Peyer's patch (tissue), 4 donors: ENCODE data around the gene STUB1. TPM values are rescaled to one million over a fixed set of nuclear protein-coding genes. Genes with fewer than 3 reads are reported as not detected.

ENCODE experiments used
- DNase-seq, 3 donors: peaks; one replicate each; pipeline ENCODE4 v3.0.0-alpha.2; 2017 to 2019
- H3K27ac ChIP-seq, 4 donors: fragments of 200-600 bp; sonication (generic); one replicate each; pipeline ENCODE4 v1.5.1; 2016 to 2019
- H3K27me3 ChIP-seq, 2 donors: fragments of 200-600 bp; sonication (generic); one replicate each; pipeline ENCODE4 v1.5.1; 2019
- H3K36me3 ChIP-seq, 3 donors: fragments of 200-600 bp; sonication (generic); one replicate each; pipeline ENCODE4 v1.5.1; 2016 to 2019
- H3K4me1 ChIP-seq, 4 donors: fragments of 200-600 bp; sonication (generic); one replicate each; pipeline ENCODE4 v1.5.1; 2016 to 2019
- H3K4me3 ChIP-seq, 4 donors: fragments of 200-600 bp; sonication (generic); 1 replicate in 3 of 4; 2 replicates in 1 of 4; pipeline ENCODE4 v1.5.1; 2016 to 2019; ENCODE audit warnings: mild to moderate bottlenecking in 1 of 4
- H3K9me3 ChIP-seq, 4 donors: fragments of 200-600 bp; sonication (generic); one replicate each; pipeline ENCODE4 v1.5.1; 2016 to 2019; ENCODE audit warnings: mild to moderate bottlenecking in 1 of 4
- CTCF ChIP-seq, 6 experiments: fragments of 450-650 bp in 4 of 6; fragments of 200-600 bp in 2 of 6; sonication (generic) in 1 of 6; IDR thresholded peaks; one replicate each; pipeline ENCODE4 v1.5.1; 2017 to 2019; ENCODE audit warnings: antibody characterized with exemption in 6 of 6, mild to moderate bottlenecking in 3 of 6, moderate library complexity in 1 of 6
- POLR2A ChIP-seq, 2 donors: fragments of 450-650 bp; IDR thresholded peaks; one replicate each; pipeline ENCODE4 v1.5.1; 2017; ENCODE audit warnings: antibody characterized with exemption in 2 of 2, mild to moderate bottlenecking in 2 of 2, moderate library complexity in 2 of 2
- total RNA-seq, 4 donors: library from RNA; depleted of rRNA; stranded (reverse); fragments of >200 nt; gene quantifications; one replicate each; pipeline ENCODE4 v1.1.0, GENCODE V29; 2016

STUB1 gene
- total RNA-seq, 4 donors from 2014 or later = 96.0 to 291 (median 107) TPM

- no peaks in the 10 kb centered on the region for H3K27me3 ChIP-seq
- no peak overlapping the region for H3K27ac ChIP-seq
- no peak overlapping the region for H3K4me3 ChIP-seq
- peaks cover 0 to 38% (median 16%) of the 10 kb centered on the region in 4 donors for H3K4me1 ChIP-seq
- no peak for TF ChIP-seq POLR2A (IDR thresholded peaks at IDR 0.05)
- no peak for TF ChIP-seq CTCF (IDR thresholded peaks at IDR 0.05)
- peaks cover 0 to 20% (median 0%) of the 10 kb centered on the region in 3 donors for H3K36me3 ChIP-seq
- no peak for DNase-seq
- no peaks in the 10 kb centered on the region for H3K9me3 ChIP-seq
Measured at GRCh38 chr16:633336-634050, 46.7 kb upstream of the STUB1 start.

GRCh38 chr16:634051-634670 is 46.0 kb upstream of the STUB1 start:
- no peak overlapping the region for H3K4me3 ChIP-seq

GRCh38 chr16:634996-635395 is 45.2 kb upstream of the STUB1 start:
- Histone ChIP-seq H3K27me3 (no peaks in the 10 kb centered on the region), H3K36me3 (peaks cover 0 to 13% (median 0%) of the 10 kb centered on the region in 3 donors), H3K27ac (no peak overlapping the region), H3K4me1 (peaks cover 0 to 31% (median 16%) of the 10 kb centered on the region in 4 donors), H3K9me3 (no peaks in the 10 kb centered on the region), H3K4me3 (peak overlapping the region in 2 of 4 donors; percentile 60 to 95)
- TF ChIP-seq CTCF (IDR thresholded peaks at IDR 0.05) (no peak), POLR2A (IDR thresholded peaks at IDR 0.05) (no peak)
- DNase-seq = no peak

More at GRCh38 chr16:634051-634670, 46.0 kb upstream of the STUB1 start:
- TF ChIP-seq CTCF (IDR thresholded peaks at IDR 0.05) = no peak
- no peak for TF ChIP-seq POLR2A (IDR thresholded peaks at IDR 0.05)
- Histone ChIP-seq H3K36me3 (peaks cover 0 to 13% (median 0%) of the 10 kb centered on the region in 3 donors), H3K9me3 (no peaks in the 10 kb centered on the region), H3K27me3 (no peaks in the 10 kb centered on the region), H3K4me1 (peaks cover 0 to 38% (median 16%) of the 10 kb centered on the region in 4 donors), H3K27ac (no peak overlapping the region)
- no peak for DNase-seq

GRCh38 chr16:635573-636205 is 44.5 kb upstream of the STUB1 start:
- Histone ChIP-seq H3K36me3 (peaks cover 0 to 13% (median 0%) of the 10 kb centered on the region in 3 donors), H3K9me3 (no peaks in the 10 kb centered on the region), H3K4me1 (peaks cover 0 to 25% (median 15%) of the 10 kb centered on the region in 4 donors), H3K27me3 (no peaks in the 10 kb centered on the region), H3K4me3 (peak overlapping the region; percentile 60 to 96 (median 88)), H3K27ac (peak overlapping the region; percentile 87 to 98 (median 92))
- TF ChIP-seq CTCF (IDR thresholded peaks at IDR 0.05) = no peak
- no peak for TF ChIP-seq POLR2A (IDR thresholded peaks at IDR 0.05)
- DNase-seq = no peak

- peak; percentile 55 to 61 for TF ChIP-seq POLR2A (IDR thresholded peaks at IDR 0.05)
- TF ChIP-seq CTCF (IDR thresholded peaks at IDR 0.05) = peak in 3 of 6 experiments; percentile 23 to 49 (median 39)
- H3K9me3 ChIP-seq = no peaks in the 10 kb centered on the region
- DNase-seq = peak; percentile 96 to 98 (median 97)
Measured at GRCh38 chr16:636206-637080, 43.8 kb upstream of the STUB1 start, which contains the start of gene METTL26. METTL26 (minus strand) TSS chr16:636305; CDS start chr16:636290, 15 bp downstream.

More at GRCh38 chr16:636206-637080, 43.8 kb upstream of the STUB1 start, which contains the start of gene METTL26:
- H3K4me1 ChIP-seq = peaks cover 0 to 21% (median 12%) of the 10 kb centered on the region in 4 donors
- H3K4me3 ChIP-seq = peak within 1 kb of the TSS; percentile 60 to 96 (median 88)
- H3K27ac ChIP-seq = peak within 1 kb of the TSS; percentile 87 to 98 (median 92)
- H3K36me3 ChIP-seq = peaks cover 0 to 13% (median 0%) of the 10 kb centered on the region in 3 donors
- no peaks in the 10 kb centered on the region for H3K27me3 ChIP-seq
